ENCODE measurements around the gene ZNF480. TPM values are rescaled to one million over a fixed set of nuclear protein-coding genes. Genes with fewer than 3 reads are reported as not detected.

The ZNF480 gene
- polyA plus RNA-seq, 1 donor from 2014 or later, result 7.7 TPM

DNA sequence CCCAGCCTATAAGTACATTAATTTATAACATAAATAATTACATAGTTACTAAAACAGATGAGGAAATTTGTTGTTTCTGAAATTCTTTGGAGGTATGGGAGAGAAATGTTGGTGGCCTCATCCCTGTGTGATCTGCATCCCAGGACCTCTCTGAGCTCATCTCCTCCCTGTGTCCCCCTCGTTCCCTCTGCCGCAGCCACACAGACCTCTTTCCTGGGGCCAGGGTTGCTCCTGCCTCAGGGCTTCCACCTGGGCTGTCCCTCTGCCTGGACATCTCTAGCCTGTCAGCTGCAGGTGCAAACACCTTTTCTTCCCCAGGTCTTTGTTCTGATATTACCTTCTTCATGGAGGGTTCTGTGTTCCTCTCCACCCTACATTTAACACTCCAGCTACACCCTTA lies 23.7 kb upstream of the ZNF480 start:
- peaks cover 64% of the 10 kb centered on the region for H3K79me2 ChIP-seq (replicated peaks; ENCODE audit: insufficient read depth, low read length)
- no peak overlapping the region for H2AFZ ChIP-seq (ENCODE audit: low read depth, low read length)
- no peaks in the 10 kb centered on the region for H3F3A ChIP-seq (ENCODE audit: insufficient read depth, low read length, poor library complexity, severe bottlenecking)
- no peak overlapping the region for H3K27ac ChIP-seq (ENCODE audit: low read length)
- H3K36me3 ChIP-seq (ENCODE audit: insufficient read depth, low read length), result peaks cover 11% of the 10 kb centered on the region
- no peak for TF ChIP-seq TAF1 (IDR thresholded peaks at IDR 0.05; ENCODE audit: low read depth)
- H3K27me3 ChIP-seq (ENCODE audit: insufficient read depth, low read depth, low read length), result no peaks in the 10 kb centered on the region
- H3K9ac ChIP-seq (ENCODE audit: low read length), result no peak overlapping the region
- peaks cover 3% of the 10 kb centered on the region for H3K9me3 ChIP-seq (ENCODE audit: low read length)
- H3K4me3 ChIP-seq (ENCODE audit: low read length), result no peak overlapping the region
- no peaks in the 10 kb centered on the region for H3K9me2 ChIP-seq (ENCODE audit: insufficient read depth, low read length)
- H4K20me1 ChIP-seq (ENCODE audit: insufficient read depth), result no peaks in the 10 kb centered on the region
- no peak overlapping the region for H3K4me2 ChIP-seq (ENCODE audit: low read length)

DNA sequence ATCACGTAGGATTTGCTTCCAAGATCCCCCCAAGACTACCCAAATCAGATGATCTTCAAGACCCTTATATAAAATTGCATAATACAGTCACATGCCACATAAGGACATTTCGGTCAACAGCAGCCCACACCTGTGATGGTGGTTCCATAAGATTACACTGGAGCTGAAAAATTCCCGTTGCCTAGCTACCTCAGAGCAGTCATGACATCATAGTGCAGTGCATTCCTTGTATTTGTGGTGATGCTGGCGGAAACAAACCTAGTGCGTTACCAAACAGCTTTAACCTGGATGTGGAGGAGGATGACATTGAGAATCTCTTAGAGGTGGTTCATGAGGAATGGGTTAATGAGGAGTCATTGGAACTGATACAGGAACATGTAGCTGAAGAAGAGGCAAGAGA lies 22.8 kb upstream of the ZNF480 start:
- peaks cover 73% of the 10 kb centered on the region for H3K79me2 ChIP-seq (replicated peaks; ENCODE audit: insufficient read depth, low read length)
- H3K27ac ChIP-seq (ENCODE audit: low read length), result no peak overlapping the region
- H3K9ac ChIP-seq (ENCODE audit: low read length), result no peak overlapping the region
- no peaks in the 10 kb centered on the region for H3K9me2 ChIP-seq (ENCODE audit: insufficient read depth, low read length)
- H3K4me2 ChIP-seq (ENCODE audit: low read length), result no peak overlapping the region
- H3F3A ChIP-seq (ENCODE audit: insufficient read depth, low read length, poor library complexity, severe bottlenecking), result no peaks in the 10 kb centered on the region
- TF ChIP-seq, protein P1, sequence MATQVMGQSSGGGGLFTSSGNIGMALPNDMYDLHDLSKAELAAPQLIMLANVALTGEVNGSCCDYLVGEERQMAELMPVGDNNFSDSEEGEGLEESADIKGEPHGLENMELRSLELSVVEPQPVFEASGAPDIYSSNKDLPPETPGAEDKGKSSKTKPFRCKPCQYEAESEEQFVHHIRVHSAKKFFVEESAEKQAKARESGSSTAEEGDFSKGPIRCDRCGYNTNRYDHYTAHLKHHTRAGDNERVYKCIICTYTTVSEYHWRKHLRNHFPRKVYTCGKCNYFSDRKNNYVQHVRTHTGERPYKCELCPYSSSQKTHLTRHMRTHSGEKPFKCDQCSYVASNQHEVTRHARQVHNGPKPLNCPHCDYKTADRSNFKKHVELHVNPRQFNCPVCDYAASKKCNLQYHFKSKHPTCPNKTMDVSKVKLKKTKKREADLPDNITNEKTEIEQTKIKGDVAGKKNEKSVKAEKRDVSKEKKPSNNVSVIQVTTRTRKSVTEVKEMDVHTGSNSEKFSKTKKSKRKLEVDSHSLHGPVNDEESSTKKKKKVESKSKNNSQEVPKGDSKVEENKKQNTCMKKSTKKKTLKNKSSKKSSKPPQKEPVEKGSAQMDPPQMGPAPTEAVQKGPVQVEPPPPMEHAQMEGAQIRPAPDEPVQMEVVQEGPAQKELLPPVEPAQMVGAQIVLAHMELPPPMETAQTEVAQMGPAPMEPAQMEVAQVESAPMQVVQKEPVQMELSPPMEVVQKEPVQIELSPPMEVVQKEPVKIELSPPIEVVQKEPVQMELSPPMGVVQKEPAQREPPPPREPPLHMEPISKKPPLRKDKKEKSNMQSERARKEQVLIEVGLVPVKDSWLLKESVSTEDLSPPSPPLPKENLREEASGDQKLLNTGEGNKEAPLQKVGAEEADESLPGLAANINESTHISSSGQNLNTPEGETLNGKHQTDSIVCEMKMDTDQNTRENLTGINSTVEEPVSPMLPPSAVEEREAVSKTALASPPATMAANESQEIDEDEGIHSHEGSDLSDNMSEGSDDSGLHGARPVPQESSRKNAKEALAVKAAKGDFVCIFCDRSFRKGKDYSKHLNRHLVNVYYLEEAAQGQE (IDR thresholded peaks at IDR 0.05; ENCODE audit: borderline replicate concordance), result no peak
- TF ChIP-seq, protein P2, sequence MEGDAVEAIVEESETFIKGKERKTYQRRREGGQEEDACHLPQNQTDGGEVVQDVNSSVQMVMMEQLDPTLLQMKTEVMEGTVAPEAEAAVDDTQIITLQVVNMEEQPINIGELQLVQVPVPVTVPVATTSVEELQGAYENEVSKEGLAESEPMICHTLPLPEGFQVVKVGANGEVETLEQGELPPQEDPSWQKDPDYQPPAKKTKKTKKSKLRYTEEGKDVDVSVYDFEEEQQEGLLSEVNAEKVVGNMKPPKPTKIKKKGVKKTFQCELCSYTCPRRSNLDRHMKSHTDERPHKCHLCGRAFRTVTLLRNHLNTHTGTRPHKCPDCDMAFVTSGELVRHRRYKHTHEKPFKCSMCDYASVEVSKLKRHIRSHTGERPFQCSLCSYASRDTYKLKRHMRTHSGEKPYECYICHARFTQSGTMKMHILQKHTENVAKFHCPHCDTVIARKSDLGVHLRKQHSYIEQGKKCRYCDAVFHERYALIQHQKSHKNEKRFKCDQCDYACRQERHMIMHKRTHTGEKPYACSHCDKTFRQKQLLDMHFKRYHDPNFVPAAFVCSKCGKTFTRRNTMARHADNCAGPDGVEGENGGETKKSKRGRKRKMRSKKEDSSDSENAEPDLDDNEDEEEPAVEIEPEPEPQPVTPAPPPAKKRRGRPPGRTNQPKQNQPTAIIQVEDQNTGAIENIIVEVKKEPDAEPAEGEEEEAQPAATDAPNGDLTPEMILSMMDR (IDR thresholded peaks at IDR 0.05; ENCODE audit: poor library complexity, severe bottlenecking), result no peak
- TF ChIP-seq SMC3 (conservative IDR thresholded peaks at IDR 0.05; ENCODE audit: poor library complexity) (no peak), TAF1 (IDR thresholded peaks at IDR 0.05; ENCODE audit: low read depth) (no peak), EZH2 (IDR thresholded peaks at IDR 0.05; ENCODE audit: borderline replicate concordance, insufficient read depth, low read length, poor library complexity, severe bottlenecking) (no peak), MXI1 (conservative IDR thresholded peaks at IDR 0.05; ENCODE audit: poor library complexity, severe bottlenecking) (no peak), RAD21 (conservative IDR thresholded peaks at IDR 0.05) (no peak), POLR2AphosphoS5 (IDR thresholded peaks at IDR 0.05) (no peak), EP300 (conservative IDR thresholded peaks at IDR 0.05; ENCODE audit: poor library complexity, severe bottlenecking) (no peak)
- no peak overlapping the region for H2AFZ ChIP-seq (ENCODE audit: low read depth, low read length)
- H4K20me1 ChIP-seq (ENCODE audit: insufficient read depth), result no peaks in the 10 kb centered on the region
- H3K27me3 ChIP-seq (ENCODE audit: insufficient read depth, low read depth, low read length), result no peaks in the 10 kb centered on the region
- H3K9me3 ChIP-seq (ENCODE audit: low read length), result peaks cover 3% of the 10 kb centered on the region
- no peak overlapping the region for H3K4me3 ChIP-seq (ENCODE audit: low read length)
- peaks cover 11% of the 10 kb centered on the region for H3K36me3 ChIP-seq (ENCODE audit: insufficient read depth, low read length)

DNA sequence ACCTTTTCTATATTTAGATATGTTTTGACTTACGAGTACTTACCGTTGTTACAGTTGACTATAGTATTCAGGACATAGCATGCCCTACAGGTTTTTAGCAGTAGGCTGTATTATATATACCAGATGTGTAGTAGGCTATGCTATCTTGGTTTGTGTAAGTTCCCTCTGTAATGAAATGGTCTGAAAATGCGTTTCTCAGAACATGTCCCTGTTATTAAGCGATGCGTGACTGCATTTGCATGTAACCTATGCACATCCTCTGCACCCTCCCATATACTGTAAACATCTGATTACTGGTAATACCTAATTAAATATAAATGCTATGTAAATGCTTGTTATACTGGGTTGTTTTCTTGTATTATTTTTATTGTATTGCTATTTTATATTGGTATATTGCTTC lies 21.0 kb upstream of the ZNF480 start:
- Histone ChIP-seq H3K79me2 (replicated peaks; ENCODE audit: insufficient read depth, low read length) (peaks cover 76% of the 10 kb centered on the region), H3K27me3 (ENCODE audit: insufficient read depth, low read depth, low read length) (no peaks in the 10 kb centered on the region), H3F3A (ENCODE audit: insufficient read depth, low read length, poor library complexity, severe bottlenecking) (no peaks in the 10 kb centered on the region), H3K4me2 (ENCODE audit: low read length) (no peak overlapping the region), H3K36me3 (ENCODE audit: insufficient read depth, low read length) (peaks cover 11% of the 10 kb centered on the region), H3K27ac (ENCODE audit: low read length) (no peak overlapping the region), H4K20me1 (ENCODE audit: insufficient read depth) (no peaks in the 10 kb centered on the region), H2AFZ (ENCODE audit: low read depth, low read length) (no peak overlapping the region), H3K9ac (ENCODE audit: low read length) (no peak overlapping the region), H3K9me3 (ENCODE audit: low read length) (peaks cover 3% of the 10 kb centered on the region), H3K4me3 (ENCODE audit: low read length) (no peak overlapping the region), H3K9me2 (ENCODE audit: insufficient read depth, low read length) (no peaks in the 10 kb centered on the region)
- TF ChIP-seq EZH2 (IDR thresholded peaks at IDR 0.05; ENCODE audit: borderline replicate concordance, insufficient read depth, low read length, poor library complexity, severe bottlenecking) (no peak), RAD21 (conservative IDR thresholded peaks at IDR 0.05) (no peak), TAF1 (IDR thresholded peaks at IDR 0.05; ENCODE audit: low read depth) (no peak)
- TF ChIP-seq, protein P1 (IDR thresholded peaks at IDR 0.05; ENCODE audit: borderline replicate concordance), result no peak

Measured in neural cell (in vitro differentiated cells).